ENCODE results near the gene RPLP1.
"Not testable (repeated sequence)": the region's sequence is repeated elsewhere in the genome, so short reads cannot be mapped to it uniquely, and the experiment has no call there.

The RPLP1 gene

GRCh38 chr15:69439623-69440022 is 13.0 kb upstream of the RPLP1 start:
- DNase-seq (ENCODE audit: low spot score), result no peak

GRCh38 chr15:69443032-69443611 is 9.5 kb upstream of the RPLP1 start:
- DNase-seq (ENCODE audit: low spot score), result no peak

GRCh38 chr15:69444686-69445085 is 7.9 kb upstream of the RPLP1 start:
- no peak for DNase-seq (ENCODE audit: low spot score)

- DNase-seq (ENCODE audit: low spot score), result no peak
Measured at GRCh38 chr15:69446953-69447352, 5.7 kb upstream of the RPLP1 start.

GRCh38 chr15:69450221-69450620 is 2.4 kb upstream of the RPLP1 start:
- DNase-seq (ENCODE audit: low spot score), result not testable (repeated sequence)

GRCh38 chr15:69450968-69451695 is 1.5 kb upstream of the RPLP1 start:
- no peak for DNase-seq (ENCODE audit: low spot score)

GRCh38 chr15:69451951-69452691 is 497 bp upstream of the RPLP1 start:
- peak; percentile 8 for DNase-seq (ENCODE audit: low spot score)

GRCh38 chr15:69454953-69455352 is 2.3 kb downstream of the RPLP1 start:
- no peak for DNase-seq (ENCODE audit: low spot score)

- no peak for DNase-seq (ENCODE audit: low spot score)
Measured at GRCh38 chr15:69456208-69457166, 3.9 kb downstream of the RPLP1 start.

- no peak for DNase-seq (ENCODE audit: low spot score)
Measured at GRCh38 chr15:69457304-69458280, 5.0 kb downstream of the RPLP1 start.

- no peak for DNase-seq (ENCODE audit: low spot score)
Measured at GRCh38 chr15:69459066-69459465, 6.4 kb downstream of the RPLP1 start.

- no peak for DNase-seq (ENCODE audit: low spot score)
Measured at GRCh38 chr15:69460481-69460880, 7.9 kb downstream of the RPLP1 start.

GRCh38 chr15:69462030-69462492 is 9.4 kb downstream of the RPLP1 start:
- DNase-seq (ENCODE audit: low spot score), result no peak

GRCh38 chr15:69462493-69463181 is 10.0 kb downstream of the RPLP1 start:
- DNase-seq (ENCODE audit: low spot score), result peak; percentile 100

GRCh38 chr15:69463182-69463756 is 10.7 kb downstream of the RPLP1 start:
- DNase-seq (ENCODE audit: low spot score), result no peak

- DNase-seq (ENCODE audit: low spot score), result no peak
Measured at GRCh38 chr15:69465253-69465652, 12.6 kb downstream of the RPLP1 start.

GRCh38 chr15:69466733-69467132 is 14.1 kb downstream of the RPLP1 start:
- DNase-seq (ENCODE audit: low spot score), result no peak

GRCh38 chr15:69467636-69468035 is 15.0 kb downstream of the RPLP1 start:
- DNase-seq (ENCODE audit: low spot score), result no peak

GRCh38 chr15:69468241-69469121 is 15.9 kb downstream of the RPLP1 start:
- DNase-seq (ENCODE audit: low spot score), result no peak

Measured in AG08395 (cell line).